HL-60 (cell line): ENCODE data around the gene BEX2.
"Not testable (repeated sequence)": the region's sequence is repeated elsewhere in the genome, so short reads cannot be mapped to it uniquely, and the experiment has no call there.

Experiments
- DNase-seq, 2 experiments: peaks; one replicate each; pipeline ENCODE4 v3.0.0-alpha.2; 2010 to 2020; ENCODE audit warnings: low read depth in 1 of 2, low spot score in 1 of 2
- H3K27ac ChIP-seq: fragments of 250-450 bp; sonication (Bioruptor Pico); replicated peaks from 2 replicates; pipeline ENCODE4 v1.5.1; 2020; ENCODE audit warnings: mild to moderate bottlenecking, moderate library complexity
- H3K27me3 ChIP-seq: fragments of 250-450 bp; sonication (Bioruptor Pico); 2 replicates; pipeline ENCODE4 v1.5.1; 2021; ENCODE audit warnings: mild to moderate bottlenecking, moderate library complexity; ENCODE audit not compliant: insufficient read depth, poor library complexity, severe bottlenecking
- H3K4me3 ChIP-seq: replicated peaks from 2 replicates; pipeline ENCODE4 v1.5.1; 2011; ENCODE audit warnings: mild to moderate bottlenecking, control low read depth, low read length; ENCODE audit not compliant: insufficient read depth
- CTCF ChIP-seq: IDR thresholded peaks from one replicate; pipeline ENCODE4 v1.5.1; 2011; ENCODE audit warnings: low read length, control low read depth, inconsistent platforms; ENCODE audit not compliant: insufficient read depth
- GABPA ChIP-seq: IDR thresholded peaks from 2 replicates; pipeline ENCODE4 v1.6.1; 2012; ENCODE audit warnings: low read depth
- POLR2AphosphoS5 ChIP-seq: IDR thresholded peaks from 2 replicates; pipeline ENCODE4 v1.6.1; 2012; ENCODE audit warnings: low read depth
- REST ChIP-seq: IDR thresholded peaks from 2 replicates; pipeline ENCODE4 v1.6.1; 2012; ENCODE audit warnings: low read depth; ENCODE audit not compliant: insufficient replicate concordance
- SPI1 ChIP-seq: IDR thresholded peaks from 2 replicates; pipeline ENCODE4 v1.6.1; 2012; ENCODE audit warnings: low read depth, mild to moderate bottlenecking, borderline replicate concordance
- long read RNA-seq: library from polyadenylated mRNA; unstranded; transcript quantifications from one replicate; pipeline ENCODE4 v2.0.0, GENCODE V29; 2020

The BEX2 gene
- long read RNA-seq, result 0 reads

- H3K27ac ChIP-seq, result no peak within 1 kb of the TSS
- peaks cover 10% of the 10 kb centered on the region for H3K27me3 ChIP-seq
- no peak within 1 kb of the TSS for H3K4me3 ChIP-seq
- TF ChIP-seq CTCF (no peak), SPI1 (no peak), REST (no peak), POLR2AphosphoS5 (no peak), GABPA (no peak)
- peak in 1 of 2 experiments; percentile 1 for DNase-seq
These were observed at the start of gene BEX2 for GRCh38 chrX:103310555-103311398. TSS of gene BEX2 (minus strand) at chrX:103310990. CDS start at chrX:103309976, 1,014 bp downstream.

GRCh38 chrX:103360092-103360491, 49.3 kb upstream of the BEX2 start:
- Histone ChIP-seq H3K27me3 (peaks cover 10% of the 10 kb centered on the region), H3K27ac (no peak overlapping the region), H3K4me3 (no peak overlapping the region)
- no peak for DNase-seq
- TF ChIP-seq GABPA, result no peak
- no peak for TF ChIP-seq SPI1
- no peak for TF ChIP-seq POLR2AphosphoS5
- no peak for TF ChIP-seq REST
- TF ChIP-seq CTCF, result no peak

- H3K27ac ChIP-seq, H3K4me3 ChIP-seq, DNase-seq: not testable (repeated sequence)
- H3K27me3 ChIP-seq, result peaks cover 12% of the 10 kb centered on the region
These were observed 48.8 kb upstream of the BEX2 start for GRCh38 chrX:103359605-103360004.

GRCh38 chrX:103357871-103358270, 47.1 kb upstream of the BEX2 start:
- no peak overlapping the region for H3K27ac ChIP-seq

More at GRCh38 chrX:103357871-103358270, 47.1 kb upstream of the BEX2 start:
- TF ChIP-seq SPI1, result no peak
- no peak for TF ChIP-seq POLR2AphosphoS5
- TF ChIP-seq CTCF, result no peak
- TF ChIP-seq REST, result no peak
- TF ChIP-seq GABPA, result no peak
- Histone ChIP-seq H3K4me3 (no peak overlapping the region), H3K27me3 (peaks cover 14% of the 10 kb centered on the region)
- DNase-seq, result no peak
